ENCODE measurements around the gene NRAP.

Gene NRAP, protein sequence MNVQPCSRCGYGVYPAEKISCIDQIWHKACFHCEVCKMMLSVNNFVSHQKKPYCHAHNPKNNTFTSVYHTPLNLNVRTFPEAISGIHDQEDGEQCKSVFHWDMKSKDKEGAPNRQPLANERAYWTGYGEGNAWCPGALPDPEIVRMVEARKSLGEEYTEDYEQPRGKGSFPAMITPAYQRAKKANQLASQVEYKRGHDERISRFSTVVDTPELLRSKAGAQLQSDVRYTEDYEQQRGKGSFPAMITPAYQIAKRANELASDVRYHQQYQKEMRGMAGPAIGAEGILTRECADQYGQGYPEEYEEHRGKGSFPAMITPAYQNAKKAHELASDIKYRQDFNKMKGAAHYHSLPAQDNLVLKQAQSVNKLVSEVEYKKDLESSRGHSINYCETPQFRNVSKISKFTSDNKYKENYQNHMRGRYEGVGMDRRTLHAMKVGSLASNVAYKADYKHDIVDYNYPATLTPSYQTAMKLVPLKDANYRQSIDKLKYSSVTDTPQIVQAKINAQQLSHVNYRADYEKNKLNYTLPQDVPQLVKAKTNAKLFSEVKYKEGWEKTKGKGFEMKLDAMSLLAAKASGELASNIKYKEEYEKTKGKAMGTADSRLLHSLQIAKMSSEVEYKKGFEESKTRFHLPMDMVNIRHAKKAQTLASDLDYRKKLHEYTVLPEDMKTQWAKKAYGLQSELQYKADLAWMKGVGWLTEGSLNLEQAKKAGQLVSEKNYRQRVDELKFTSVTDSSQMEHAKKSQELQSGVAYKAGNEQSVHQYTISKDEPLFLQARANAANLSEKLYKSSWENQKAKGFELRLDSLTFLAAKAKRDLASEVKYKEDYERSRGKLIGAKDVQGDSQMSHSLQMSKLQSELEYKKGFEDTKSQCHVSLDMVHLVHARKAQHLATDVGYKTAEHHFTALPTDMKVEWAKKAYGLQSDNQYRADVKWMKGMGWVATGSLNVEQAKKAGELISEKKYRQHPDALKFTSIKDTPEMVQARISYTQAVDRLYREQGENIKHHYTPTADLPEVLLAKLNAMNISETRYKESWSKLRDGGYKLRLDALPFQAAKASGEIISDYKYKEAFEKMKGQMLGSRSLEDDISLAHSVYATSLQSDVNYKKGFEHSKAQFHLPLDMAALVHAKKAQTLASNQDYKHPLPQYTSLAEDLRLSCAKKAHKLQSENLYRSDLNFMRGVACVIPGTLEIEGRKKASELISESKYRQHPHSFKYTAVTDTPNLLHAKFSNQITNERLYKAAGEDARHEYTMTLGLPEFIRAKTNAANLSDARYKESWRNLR (N-terminal part only)

GRCh38 chr10:113663908-113664307 is at the start of gene NRAP:
NRAP (minus strand) TSS chr10:113664041; CDS start chr10:113663882, 159 bp downstream.
- DNase-seq = no peak

- no peak for DNase-seq
Observed at GRCh38 chr10:113713640-113713982, 49.8 kb upstream of the NRAP start.

GRCh38 chr10:113712755-113713639 is 49.2 kb upstream of the NRAP start:
- no peak for DNase-seq

DNA sequence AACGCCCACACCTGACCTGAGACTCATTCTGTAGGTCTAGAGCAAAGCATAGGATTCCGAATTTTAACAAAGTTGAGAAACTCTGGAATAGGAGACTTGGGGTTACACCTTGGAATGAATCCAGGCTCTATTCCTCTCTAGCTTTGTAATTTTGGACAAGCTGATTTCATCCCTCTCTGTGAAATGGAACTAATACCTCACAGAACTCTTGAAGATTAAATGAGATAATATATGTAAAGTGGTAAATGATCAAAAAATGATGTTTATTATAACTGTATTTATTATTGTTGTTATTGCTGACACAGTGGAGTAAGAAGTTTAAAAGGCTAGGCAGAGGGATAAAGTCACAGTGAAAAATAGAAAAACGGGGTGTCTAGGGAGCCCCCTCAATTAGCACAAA is 48.2 kb upstream of the NRAP start:
- DNase-seq = no peak

GRCh38 chr10:113711142-113711541 is 47.3 kb upstream of the NRAP start:
- DNase-seq = no peak

DNA sequence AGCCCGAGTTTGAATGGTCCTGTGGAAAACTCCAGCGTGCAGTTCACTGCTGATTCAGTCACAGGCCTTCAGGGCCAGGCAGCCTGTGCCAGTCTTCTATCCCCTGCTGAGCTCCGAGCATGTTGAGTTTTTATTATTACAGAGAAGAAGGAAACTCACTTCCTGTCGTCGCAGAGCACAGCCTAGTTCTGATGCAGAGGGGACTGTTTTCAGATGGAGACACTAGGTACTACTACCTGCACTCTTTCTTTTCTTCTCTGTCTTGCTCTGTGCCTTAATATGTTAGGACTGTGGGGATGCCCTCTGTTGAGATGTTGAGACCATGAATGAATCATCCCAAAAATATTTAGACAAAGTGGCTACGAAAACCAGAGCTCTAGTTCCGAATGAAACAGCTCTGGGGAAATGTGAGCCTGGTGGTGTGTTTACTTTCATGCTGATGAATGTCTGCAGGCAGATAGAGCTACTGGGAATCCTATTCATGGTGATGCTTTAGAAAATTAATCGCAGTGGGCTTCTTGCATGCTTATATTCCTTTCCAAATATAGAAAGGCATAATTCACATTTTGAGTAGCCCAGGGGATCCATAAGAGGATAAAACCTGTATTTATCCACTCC is 45.5 kb upstream of the NRAP start:
- DNase-seq = no peak

DNA sequence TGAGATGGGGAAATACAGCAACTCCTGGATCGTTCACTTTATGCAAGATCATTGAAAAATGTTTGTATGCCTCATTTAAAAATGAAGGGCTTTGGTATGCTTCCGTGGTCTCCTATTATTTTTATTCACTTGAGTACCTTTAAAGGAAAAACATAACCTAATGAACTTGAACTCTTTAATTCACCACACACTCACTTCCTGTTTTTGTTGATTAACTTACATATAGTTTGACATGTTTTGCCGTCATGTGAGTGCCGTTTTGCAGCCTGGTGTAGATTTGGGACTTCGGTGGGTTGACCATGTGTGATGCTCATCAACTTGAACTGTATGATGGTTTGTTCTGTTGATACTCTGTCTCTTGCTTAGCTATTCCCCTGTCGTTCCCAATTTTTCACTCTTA is 44.8 kb upstream of the NRAP start:
- DNase-seq = no peak

GRCh38 chr10:113706623-113707022 is 42.8 kb upstream of the NRAP start:
- no peak for DNase-seq

DNA sequence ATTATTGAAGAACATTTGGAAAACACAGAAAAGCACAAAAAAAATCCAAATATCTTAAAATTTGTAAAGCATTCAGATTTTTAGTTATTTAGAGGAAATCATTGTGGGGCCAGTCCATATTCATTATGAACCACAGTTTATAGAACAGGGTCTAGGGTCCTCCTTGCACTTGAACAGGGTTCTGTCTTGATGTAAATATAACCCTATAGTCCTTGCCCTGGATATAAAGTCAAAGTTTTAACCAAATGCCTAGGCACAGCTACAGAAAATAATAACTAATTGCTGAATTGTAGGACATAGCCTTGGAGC is 41.5 kb upstream of the NRAP start:
- no peak for DNase-seq

DNA sequence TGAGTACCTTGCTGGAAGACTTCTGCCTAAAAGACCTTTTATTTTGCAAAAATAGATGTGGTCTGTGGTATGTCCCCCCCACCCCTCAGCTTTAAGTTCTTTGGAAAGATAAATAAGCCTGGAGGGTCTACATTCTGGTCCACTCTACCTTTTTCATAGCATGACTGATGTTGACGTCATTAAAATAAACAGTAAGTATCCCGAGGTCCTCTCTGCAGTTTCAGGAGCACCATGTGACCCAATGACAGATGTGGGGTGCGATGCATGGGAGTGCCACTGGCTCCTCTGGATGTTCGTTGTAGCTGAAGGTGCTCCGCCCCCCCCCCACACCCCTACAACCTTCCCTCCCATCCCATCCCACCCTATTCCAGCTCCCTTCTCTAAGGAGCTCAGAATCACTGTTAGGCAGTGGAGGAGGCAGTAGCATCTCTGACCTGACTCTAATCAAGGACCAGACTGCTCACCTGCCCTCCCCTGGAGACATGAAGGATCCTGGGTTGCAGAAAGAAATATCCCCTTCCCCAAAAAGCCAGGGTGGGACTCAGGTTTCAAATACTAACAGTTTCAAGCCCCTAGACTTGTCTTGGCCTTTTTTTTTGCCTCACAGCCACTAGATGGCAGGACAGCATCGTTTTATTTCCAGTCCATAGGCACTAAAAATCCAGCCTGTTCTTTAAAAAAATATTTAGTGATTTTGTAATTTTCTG is 40.9 kb upstream of the NRAP start:
- no peak for DNase-seq

GRCh38 chr10:113697595-113697994 is 33.8 kb upstream of the NRAP start:
- no peak for DNase-seq

DNA sequence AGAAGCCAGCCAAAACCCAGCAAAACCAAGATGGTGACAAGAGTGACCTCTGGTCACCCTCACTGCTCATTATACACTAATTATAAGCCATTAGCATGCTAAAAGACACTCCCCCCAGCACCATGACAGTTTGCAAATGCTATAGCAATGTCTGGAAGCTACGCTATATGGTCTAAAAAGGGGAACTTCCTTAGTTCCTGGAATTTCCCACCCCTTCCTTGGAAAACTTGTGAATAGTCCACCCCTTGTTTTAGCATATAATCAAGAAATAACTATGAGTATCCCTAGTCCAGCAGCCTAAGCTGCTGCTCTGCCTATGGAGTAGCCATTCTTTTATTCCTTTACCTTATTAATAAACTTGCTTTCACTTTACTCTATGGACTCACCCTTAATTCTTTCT is 31.9 kb upstream of the NRAP start:
- DNase-seq = no peak

DNA sequence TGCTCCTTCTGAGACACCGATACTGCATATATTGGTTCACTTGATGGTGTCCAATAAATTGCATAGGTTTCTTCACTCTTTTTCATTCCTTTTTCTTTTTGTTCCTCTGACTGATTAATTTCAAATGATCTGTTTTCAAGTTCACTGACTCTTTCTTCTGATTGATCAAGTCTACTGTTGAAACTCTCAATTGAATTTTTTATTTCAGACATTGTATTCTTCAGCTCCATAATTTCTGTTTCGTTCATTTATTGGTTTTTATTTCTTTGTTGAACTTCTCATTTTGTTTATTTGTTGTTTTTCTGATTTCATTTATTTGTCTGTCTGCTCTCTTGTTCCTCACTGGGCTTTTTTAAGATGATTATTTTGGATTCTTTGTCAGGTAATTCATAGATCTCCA is 29.5 kb upstream of the NRAP start:
- DNase-seq = no peak

DNA sequence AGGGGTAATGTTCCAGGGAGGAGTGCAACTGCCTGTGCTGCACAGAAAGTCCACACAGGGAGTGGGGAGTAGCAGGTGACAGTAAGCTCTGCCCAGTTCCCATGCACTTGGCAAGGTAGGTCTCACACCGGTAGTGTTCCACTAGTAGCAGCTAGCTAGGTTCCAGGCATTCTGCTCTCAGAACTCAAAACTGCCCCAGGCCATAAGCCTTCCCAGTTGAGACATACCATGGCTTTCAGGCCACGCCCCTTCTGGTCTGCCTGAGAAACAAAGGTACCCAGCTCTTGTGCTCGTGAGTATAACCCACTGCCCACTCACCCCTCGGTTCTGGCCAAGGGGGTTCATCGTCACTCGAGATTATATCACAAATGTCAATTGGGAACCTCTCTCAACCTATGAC is 28.4 kb upstream of the NRAP start:
- DNase-seq = no peak

- no peak for DNase-seq
Observed at GRCh38 chr10:113691381-113691780, 27.5 kb upstream of the NRAP start.

DNA sequence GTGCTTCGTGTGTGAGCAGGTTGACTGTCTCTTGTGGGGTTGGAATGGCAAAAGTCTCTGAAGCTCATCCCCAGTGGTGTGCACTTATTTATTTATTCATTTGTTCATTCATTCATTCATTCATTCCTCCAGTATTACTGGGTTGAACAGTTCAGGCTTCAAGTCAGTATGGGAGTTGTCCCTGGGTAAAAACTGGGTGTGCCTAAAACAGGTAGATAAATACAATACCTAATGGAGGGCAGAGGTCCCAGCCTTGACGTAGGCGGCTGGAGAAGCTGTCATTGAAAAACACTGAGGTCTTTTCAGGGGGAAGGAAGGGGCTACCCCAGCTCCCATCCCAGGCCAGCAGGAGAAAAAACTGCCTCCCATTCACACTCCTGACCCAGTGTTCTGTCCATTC is 26.9 kb upstream of the NRAP start:
- no peak for DNase-seq

DNA sequence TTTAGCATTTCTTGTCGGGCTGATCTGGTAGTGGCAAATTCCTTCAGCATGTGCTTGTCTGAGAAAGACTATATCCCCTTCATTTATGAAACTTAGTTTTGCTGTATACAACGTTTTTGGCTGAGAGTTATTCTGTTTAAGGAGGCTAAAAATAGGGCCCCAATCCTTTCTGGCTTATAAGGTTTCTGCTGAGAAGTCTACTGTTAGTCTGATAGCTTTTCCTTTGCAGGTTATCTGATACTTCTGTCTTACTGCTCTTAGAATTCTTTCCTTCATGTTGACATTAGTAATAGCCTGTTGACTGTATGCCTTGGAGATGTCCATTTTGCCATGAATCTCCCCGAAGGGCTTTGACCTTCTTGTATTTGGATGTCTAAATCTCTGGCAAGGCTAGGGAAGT is 25.7 kb upstream of the NRAP start:
- DNase-seq = no peak

GRCh38 chr10:113689057-113689456 is 25.2 kb upstream of the NRAP start:
- no peak for DNase-seq

GRCh38 chr10:113687037-113687436 is 23.2 kb upstream of the NRAP start:
- DNase-seq = no peak

DNA sequence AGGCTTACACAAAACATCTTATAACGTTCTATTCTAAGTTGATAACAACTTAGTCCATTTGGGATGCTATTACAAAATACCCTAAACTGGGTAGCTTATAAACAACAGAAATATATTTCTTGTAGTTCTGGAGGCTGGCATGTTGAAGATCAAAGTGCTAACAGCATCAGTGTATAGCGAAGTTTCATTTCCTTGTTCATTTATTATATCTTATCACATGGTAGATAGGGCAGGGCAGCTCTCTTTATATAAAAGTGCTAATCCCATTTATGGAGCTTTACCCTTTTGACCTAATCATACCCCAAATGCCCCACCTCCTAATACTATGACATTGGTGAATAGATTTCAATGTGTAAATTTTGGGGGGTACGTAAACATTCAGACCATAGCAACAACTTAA is 22.2 kb upstream of the NRAP start:
- DNase-seq = no peak

DNA sequence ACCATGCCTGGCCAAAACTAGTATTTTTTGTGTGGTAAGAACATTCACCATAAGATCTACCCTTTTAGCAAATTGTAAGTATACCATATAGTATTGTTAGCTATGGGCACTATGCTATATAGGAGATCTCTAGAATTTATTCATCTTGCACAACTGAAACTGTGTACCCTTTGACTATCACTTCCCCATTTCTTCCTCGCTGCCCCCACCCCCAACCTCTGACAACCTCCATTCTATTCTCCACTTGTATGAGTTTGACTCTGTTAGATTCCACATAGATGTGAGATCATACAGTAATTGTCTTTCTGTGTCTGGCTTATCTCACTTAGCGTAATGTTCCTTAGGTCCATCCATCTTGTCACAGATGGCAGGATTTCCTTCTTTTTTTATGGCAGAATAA is 19.5 kb upstream of the NRAP start:
- DNase-seq = no peak
